GM12873 (cell line): ENCODE data around the gene ZNF451.

Experiments
- TF ChIP-seq, protein P1 (sequence below): IDR thresholded peaks from 2 replicates; pipeline ENCODE4 v1.5.1; 2012; ENCODE audit warnings: low read depth, mild to moderate bottlenecking, moderate library complexity, low read length, control low read depth; ENCODE audit not compliant: insufficient read depth; ENCODE audit errors: missing control alignments

The ZNF451 gene

GRCh38 chr6:57069228-57069627 lies 20.8 kb upstream of the ZNF451 start:
- TF ChIP-seq, protein P1, sequence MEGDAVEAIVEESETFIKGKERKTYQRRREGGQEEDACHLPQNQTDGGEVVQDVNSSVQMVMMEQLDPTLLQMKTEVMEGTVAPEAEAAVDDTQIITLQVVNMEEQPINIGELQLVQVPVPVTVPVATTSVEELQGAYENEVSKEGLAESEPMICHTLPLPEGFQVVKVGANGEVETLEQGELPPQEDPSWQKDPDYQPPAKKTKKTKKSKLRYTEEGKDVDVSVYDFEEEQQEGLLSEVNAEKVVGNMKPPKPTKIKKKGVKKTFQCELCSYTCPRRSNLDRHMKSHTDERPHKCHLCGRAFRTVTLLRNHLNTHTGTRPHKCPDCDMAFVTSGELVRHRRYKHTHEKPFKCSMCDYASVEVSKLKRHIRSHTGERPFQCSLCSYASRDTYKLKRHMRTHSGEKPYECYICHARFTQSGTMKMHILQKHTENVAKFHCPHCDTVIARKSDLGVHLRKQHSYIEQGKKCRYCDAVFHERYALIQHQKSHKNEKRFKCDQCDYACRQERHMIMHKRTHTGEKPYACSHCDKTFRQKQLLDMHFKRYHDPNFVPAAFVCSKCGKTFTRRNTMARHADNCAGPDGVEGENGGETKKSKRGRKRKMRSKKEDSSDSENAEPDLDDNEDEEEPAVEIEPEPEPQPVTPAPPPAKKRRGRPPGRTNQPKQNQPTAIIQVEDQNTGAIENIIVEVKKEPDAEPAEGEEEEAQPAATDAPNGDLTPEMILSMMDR: no peak

DNA sequence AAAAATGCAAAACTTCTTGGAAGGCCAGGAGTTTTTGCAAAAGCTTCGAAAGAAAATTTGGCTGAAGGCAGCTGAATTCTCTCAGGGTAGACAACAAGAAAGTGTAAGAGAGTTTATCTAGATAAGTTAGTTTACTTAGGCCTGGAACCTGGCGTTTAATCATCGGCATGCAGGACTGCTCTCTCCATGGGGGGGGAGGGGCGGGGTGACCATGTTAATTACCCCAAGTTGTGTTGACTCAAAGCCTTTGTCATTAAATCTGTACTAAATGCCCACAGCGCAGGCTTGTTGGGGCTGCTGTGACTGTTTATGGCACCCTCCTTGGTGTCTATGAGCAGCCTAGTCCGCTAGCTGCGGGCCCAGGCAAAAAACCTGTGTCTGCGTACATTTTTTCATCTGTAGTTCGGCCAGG lies 20.1 kb upstream of the ZNF451 start:
- TF ChIP-seq, protein P1: no peak

DNA sequence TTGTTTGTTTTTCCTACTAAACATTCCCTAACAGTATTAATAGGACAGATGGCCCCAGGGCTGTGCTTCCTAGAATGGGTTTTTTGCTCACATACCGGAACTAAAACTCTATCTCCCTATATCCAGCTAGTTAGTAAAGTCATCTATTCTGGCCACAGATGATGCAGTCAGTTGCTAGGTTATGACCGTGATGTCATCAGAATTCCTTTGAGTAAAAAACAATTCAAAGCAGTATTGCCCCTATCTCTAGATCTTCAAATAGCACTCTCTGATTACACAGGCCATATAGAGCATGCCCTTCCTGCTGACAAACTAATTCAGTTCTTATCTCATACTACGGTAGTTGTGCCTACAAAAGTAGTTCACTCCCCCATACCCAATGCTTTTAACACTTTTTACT lies 17.9 kb upstream of the ZNF451 start:
- TF ChIP-seq, protein P1: no peak

DNA sequence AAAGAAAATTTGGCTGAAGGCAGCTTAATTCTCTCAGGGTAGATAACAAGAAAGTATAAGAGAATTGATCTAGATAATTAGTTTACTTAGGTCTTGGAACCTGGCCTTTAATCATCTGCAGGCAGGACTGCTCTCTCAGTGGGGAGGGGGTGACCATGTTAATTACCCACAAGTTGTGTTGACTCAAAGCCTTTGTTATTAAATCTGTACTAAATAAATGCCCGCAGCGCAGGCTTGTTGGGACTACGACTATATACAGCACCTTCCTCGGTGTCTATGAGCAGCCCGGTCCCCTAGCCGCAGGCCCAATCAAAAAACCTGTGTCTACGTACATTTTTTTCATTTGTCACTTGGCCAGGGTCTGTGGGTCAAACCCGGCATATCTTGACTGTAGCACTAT lies 15.6 kb upstream of the ZNF451 start:
- TF ChIP-seq, protein P1: no peak

GRCh38 chr6:57075092-57075491 lies 14.9 kb upstream of the ZNF451 start:
- TF ChIP-seq, protein P1: no peak

- TF ChIP-seq, protein P1: no peak
These were observed 11.3 kb upstream of the ZNF451 start for GRCh38 chr6:57078531-57079207.

GRCh38 chr6:57085471-57085870 lies 4.5 kb upstream of the ZNF451 start:
- TF ChIP-seq, protein P1: no peak
